HepG2 (cell line): ENCODE results near the gene GRK6. TPM values are rescaled to one million over a fixed set of nuclear protein-coding genes. Genes with fewer than 3 reads are reported as not detected.

Source experiments
- CC2D1A ChIP-seq: sonication (generic); formaldehyde crosslinking; IDR thresholded peaks from 2 replicates; pipeline ENCODE4 v1.8.1; 2023; ENCODE audit warnings: mild to moderate bottlenecking, missing genetic modification reagents
- DMTF1 ChIP-seq: sonication (generic); formaldehyde crosslinking; IDR thresholded peaks from 2 replicates; pipeline ENCODE4 v1.4.0; 2020; ENCODE audit warnings: mild to moderate bottlenecking, missing genetic modification reagents
- GATA4 ChIP-seq: sonication (generic); IDR thresholded peaks from 2 replicates; pipeline ENCODE4 v1.6.1; 2016; ENCODE audit warnings: antibody characterized with exemption, low read depth, borderline replicate concordance
- IRX3 ChIP-seq: sonication (generic); formaldehyde crosslinking; IDR thresholded peaks from 2 replicates; pipeline ENCODE4 v1.8.1; 2023; ENCODE audit warnings: mild to moderate bottlenecking, low read depth, missing genetic modification reagents, borderline replicate concordance
- RERE ChIP-seq: IDR thresholded peaks from 2 replicates; pipeline ENCODE4 v1.6.1; 2016; ENCODE audit warnings: low read depth, missing genetic modification reagents, missing compliant biosample characterization
- TEF ChIP-seq: sonication (generic); formaldehyde crosslinking; IDR thresholded peaks from 2 replicates; pipeline ENCODE4 v1.5.0; 2020; ENCODE audit warnings: missing genetic modification reagents
- THAP11 ChIP-seq: IDR thresholded peaks from 2 replicates; pipeline ENCODE4 v1.6.1; 2016; ENCODE audit warnings: missing biosample characterization, missing genetic modification reagents
- ZHX1 ChIP-seq: sonication (generic); formaldehyde crosslinking; IDR thresholded peaks from 2 replicates; pipeline ENCODE4 v1.8.1; 2022; ENCODE audit warnings: low read depth, mild to moderate bottlenecking, missing genetic modification reagents
- ZNF142 ChIP-seq: sonication (generic); formaldehyde crosslinking; IDR thresholded peaks from 2 replicates; pipeline ENCODE4 v1.4.0; 2020; ENCODE audit warnings: missing genetic modification reagents
- ZNF839 ChIP-seq: sonication (generic); formaldehyde crosslinking; IDR thresholded peaks from 2 replicates; pipeline ENCODE4 v1.4.0; 2020; ENCODE audit warnings: missing genetic modification reagents, mild to moderate bottlenecking, borderline replicate concordance
- polyA plus RNA-seq, 8 experiments: library from polyadenylated mRNA; depleted of rRNA in 3 of 8; stranded (reverse) in 7 of 8; unstranded in 1 of 8; fragments of >200 nt; fragmentation: Illumina TruSeq in 4 of 8; extraction: Trizol in 4 of 8; gene quantifications; 2 replicates each; pipeline versions ENCODE4 v1.2.1 to v1.2.3, GENCODE V29; 2011 to 2016; ENCODE audit warnings: low read depth in 4 of 8, missing spikeins in 1 of 8, mixed read lengths in 1 of 8; ENCODE audit not compliant: insufficient read depth in 1 of 8
- total RNA-seq, 5 experiments: library from RNA; depleted of rRNA; stranded (reverse); fragments of >200 nt; fragmentation: Illumina TruSeq; extraction: Trizol; gene quantifications; 2 replicates each; pipeline ENCODE4 v1.2.3, GENCODE V29; 2016; ENCODE audit warnings: low read depth in 1 of 5

Gene GRK6
- total and polyA plus RNA-seq, 2 of the 13 experiments (the other 11 are each of a cell fraction or from before 2014, with no cell fraction given): 13.2 to 19.9 TPM

- 0 out of 2 replicates have a peak, but pooled peaks have one; percentile 28 for TF ChIP-seq ZNF142 (CRISPR knock-in tag)
- TF ChIP-seq ZNF839 (CRISPR knock-in tag): no peak
- TF ChIP-seq CC2D1A (CRISPR knock-in tag): no peak
- no peak for TF ChIP-seq DMTF1 (CRISPR knock-in tag)
- no peak for TF ChIP-seq IRX3
- peak; percentile 48; the same call in 1 of the 2 replicates for TF ChIP-seq THAP11 (CRISPR knock-in tag)
- TF ChIP-seq ZHX1 (CRISPR knock-in tag): no peak
- TF ChIP-seq RERE (CRISPR knock-in tag): no peak
- no peak for TF ChIP-seq TEF (CRISPR knock-in tag)
- TF ChIP-seq GATA4: peak; percentile 59; the same call in 1 of the 2 replicates
These were observed 493 bp upstream of the GRK6 start (continued) for GRCh38 chr5:177425801-177426565.
